ENCODE measurements around the gene KHDC4.

GRCh38 chr1:155981266-155982088 lies 47.3 kb upstream of the KHDC4 start:
- TF ChIP-seq POLR2A (IDR thresholded peaks at IDR 0.05; ENCODE audit: low read depth, low read length) (no peak), POU2F2 (IDR thresholded peaks at IDR 0.05; ENCODE audit: low read depth, low read length) (no peak), POLR2AphosphoS5 (IDR thresholded peaks at IDR 0.05; ENCODE audit: low read depth, low read length) (no peak), TAF1 (IDR thresholded peaks at IDR 0.05; ENCODE audit: low read depth, low read length) (no peak)
